CD4-positive, alpha-beta T cell (primary cell): ENCODE measurements around the gene GRK5. TPM values are rescaled to one million over a fixed set of nuclear protein-coding genes. Genes with fewer than 3 reads are reported as not detected.

ENCODE experiments used
- ATAC-seq: fragments of 200-7000 bp; cut with Tn5 transposase; one replicate; pipeline ENCODE4 v1.10.0; 2022; ENCODE audit warnings: mild to moderate bottlenecking; ENCODE audit not compliant: poor library complexity
- CTCF ChIA-PET: fragments of 350-600 bp; sonication (Branson Sonifier 250); formaldehyde crosslinking; loops from one replicate; lab custom pipeline; 2021; ENCODE audit warnings: antibody characterized with exemption, inconsistent platforms; lab: Charles Lee
- POLR2A ChIA-PET: fragments of 350-600 bp; sonication (Branson Sonifier 250); formaldehyde crosslinking; loops from one replicate; lab custom pipeline; 2021; ENCODE audit warnings: antibody characterized with exemption, inconsistent platforms; lab: Charles Lee
- DNase-seq, 14 experiments: peaks; one replicate each; pipeline ENCODE4 v3.0.0-alpha.2; 2013 to 2020; ENCODE audit warnings: mixed read lengths in 2 of 14
- H3K27ac ChIP-seq, 2 donors: one replicate each; pipeline versions ENCODE4 v1.5.1 to v1.7.0; 2013; ENCODE audit warnings: low read length in 2 of 2, low read depth in 1 of 2, mild to moderate bottlenecking in 1 of 2
- H3K27me3 ChIP-seq, 2 experiments: 1 replicate in 1 of 2; 2 replicates in 1 of 2; pipeline versions ENCODE4 v1.6.1 to v1.7.0; 2013; ENCODE audit warnings: low read length in 2 of 2, control low read depth in 1 of 2, mild to moderate bottlenecking in 1 of 2, moderate library complexity in 1 of 2; ENCODE audit not compliant: insufficient read depth in 2 of 2, control insufficient read depth in 1 of 2
- H3K36me3 ChIP-seq: one replicate; pipeline ENCODE4 v1.6.1; 2013; ENCODE audit warnings: low read length, control low read depth; ENCODE audit not compliant: insufficient read depth
- H3K4me1 ChIP-seq: one replicate; pipeline ENCODE4 v1.6.1; 2013; ENCODE audit warnings: low read length, control low read depth; ENCODE audit not compliant: insufficient read depth
- H3K4me3 ChIP-seq: one replicate; pipeline ENCODE4 v1.5.1; 2013; ENCODE audit warnings: mild to moderate bottlenecking, low read length, moderate library complexity
- H3K9me3 ChIP-seq, 2 experiments: 1 replicate in 1 of 2; 2 replicates in 1 of 2; pipeline versions ENCODE4 v1.6.1 to v1.7.0; 2013; ENCODE audit warnings: low read length in 2 of 2, mild to moderate bottlenecking in 2 of 2, control low read depth in 1 of 2, moderate library complexity in 1 of 2; ENCODE audit not compliant: control insufficient read depth in 1 of 2, insufficient read depth in 1 of 2
- H3K27ac Mint-ChIP-seq: one replicate; pipeline ENCODE4 v1.8.0; 2020; ENCODE audit warnings: mixed read lengths
- H3K27me3 Mint-ChIP-seq: one replicate; pipeline ENCODE4 v1.8.0; 2021; ENCODE audit warnings: mixed read lengths
- H3K36me3 Mint-ChIP-seq: one replicate; pipeline ENCODE4 v1.8.0; 2021; ENCODE audit warnings: low read depth, mixed read lengths
- H3K4me1 Mint-ChIP-seq: one replicate; pipeline ENCODE4 v1.8.0; 2021; ENCODE audit warnings: low read depth, mixed read lengths
- H3K4me3 Mint-ChIP-seq: one replicate; pipeline ENCODE4 v1.8.0; 2020; ENCODE audit warnings: mild to moderate bottlenecking, mixed read lengths
- H3K9me3 Mint-ChIP-seq: one replicate; pipeline ENCODE4 v1.8.0; 2020; ENCODE audit warnings: mixed read lengths
- intact Hi-C, 2 experiments: fragments of 100-400 bp; cut with DNase I in 1 of 2; cut with micrococcal nuclease in 1 of 2; formaldehyde crosslinking; loops; one replicate each; pipeline versions ENCODE4 v1.15.1 to v1.9.0; 2023 to 2025; cut with DNase I, micrococcal nuclease
- total RNA-seq, 174 experiments: library from RNA in 2 of 174; stranded (reverse) in 2 of 174; gene quantifications; one replicate each; pipeline ENCODE4 v1.2.3 and lab custom pipeline; 2021 to 2026
- TF ChIP-seq, protein P1 (sequence below): fragments of 200-600 bp; IDR thresholded peaks from one replicate; pipeline ENCODE4 v1.8.0; 2022; ENCODE audit warnings: antibody characterized with exemption, mild to moderate bottlenecking

GRK5 gene
- total RNA-seq, 2 experiments from 2014 or later, result 19.2 to 20.8 TPM

DNA sequence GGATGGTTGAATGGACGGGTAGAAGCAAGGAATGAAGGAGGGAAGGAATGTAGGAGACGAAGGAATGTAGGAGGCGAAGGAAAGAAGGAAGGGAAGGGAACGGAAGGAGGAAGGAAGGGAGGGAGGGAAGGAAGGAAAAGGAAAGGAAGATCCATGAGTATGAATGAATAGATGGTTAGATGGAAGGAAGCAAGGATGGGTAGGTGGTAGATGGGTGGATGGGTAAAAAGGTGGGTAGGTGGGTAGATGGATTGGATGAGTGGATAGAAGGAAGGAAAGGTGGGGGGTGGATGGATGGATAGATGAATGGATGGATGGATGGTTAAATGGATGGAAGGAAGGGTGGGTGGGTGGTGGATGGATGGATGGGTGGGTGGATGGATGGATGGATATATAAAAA lies 257.7 kb downstream of the GRK5 start:
- H3K4me3 ChIP-seq, result no peak overlapping the region
- H3K9me3 ChIP-seq, result peaks cover 0 to 3% of the 10 kb centered on the region in 2 experiments
- DNase-seq (no peak), ATAC-seq (no peak)
- H3K4me1 Mint-ChIP-seq, result no peaks in the 10 kb centered on the region
- no peaks in the 10 kb centered on the region for H3K27me3 ChIP-seq
- no peaks in the 10 kb centered on the region for H3K9me3 Mint-ChIP-seq
- no peaks in the 10 kb centered on the region for H3K36me3 Mint-ChIP-seq
- peaks cover 17% of the 10 kb centered on the region for H3K4me1 ChIP-seq
- no peaks in the 10 kb centered on the region for H3K27me3 Mint-ChIP-seq
- ChIA-PET CTCF (no interaction called here), POLR2A (no interaction called here)
- H3K27ac Mint-ChIP-seq, result no peak overlapping the region
- H3K27ac ChIP-seq, result no peak overlapping the region
- no peaks in the 10 kb centered on the region for H3K36me3 ChIP-seq
- TF ChIP-seq, protein P1, sequence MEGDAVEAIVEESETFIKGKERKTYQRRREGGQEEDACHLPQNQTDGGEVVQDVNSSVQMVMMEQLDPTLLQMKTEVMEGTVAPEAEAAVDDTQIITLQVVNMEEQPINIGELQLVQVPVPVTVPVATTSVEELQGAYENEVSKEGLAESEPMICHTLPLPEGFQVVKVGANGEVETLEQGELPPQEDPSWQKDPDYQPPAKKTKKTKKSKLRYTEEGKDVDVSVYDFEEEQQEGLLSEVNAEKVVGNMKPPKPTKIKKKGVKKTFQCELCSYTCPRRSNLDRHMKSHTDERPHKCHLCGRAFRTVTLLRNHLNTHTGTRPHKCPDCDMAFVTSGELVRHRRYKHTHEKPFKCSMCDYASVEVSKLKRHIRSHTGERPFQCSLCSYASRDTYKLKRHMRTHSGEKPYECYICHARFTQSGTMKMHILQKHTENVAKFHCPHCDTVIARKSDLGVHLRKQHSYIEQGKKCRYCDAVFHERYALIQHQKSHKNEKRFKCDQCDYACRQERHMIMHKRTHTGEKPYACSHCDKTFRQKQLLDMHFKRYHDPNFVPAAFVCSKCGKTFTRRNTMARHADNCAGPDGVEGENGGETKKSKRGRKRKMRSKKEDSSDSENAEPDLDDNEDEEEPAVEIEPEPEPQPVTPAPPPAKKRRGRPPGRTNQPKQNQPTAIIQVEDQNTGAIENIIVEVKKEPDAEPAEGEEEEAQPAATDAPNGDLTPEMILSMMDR, result no peak
- intact Hi-C loops, result no loop called here
- H3K4me3 Mint-ChIP-seq, result no peak overlapping the region

DNA sequence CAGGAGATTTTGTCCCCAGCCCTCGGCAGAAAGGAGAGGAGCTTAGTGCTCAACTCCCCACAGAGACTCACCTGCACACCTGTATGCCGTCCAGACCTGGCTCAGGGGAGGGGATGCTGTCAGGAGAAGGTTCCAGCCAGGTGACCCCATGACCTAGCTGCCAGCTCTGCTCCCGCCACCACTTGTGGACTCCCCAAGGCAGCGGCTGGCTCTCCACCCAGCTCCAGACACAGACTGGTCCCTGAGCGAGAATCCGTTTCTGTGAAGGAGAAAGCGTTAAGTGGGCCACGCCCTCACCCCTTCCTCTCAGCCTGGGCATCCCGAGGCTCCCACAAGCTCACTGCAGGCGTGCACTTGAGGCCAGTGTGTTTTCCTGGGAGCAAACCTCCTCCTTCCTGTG lies 258.7 kb downstream of the GRK5 start:
- Histone ChIP-seq H3K27me3 (no peaks in the 10 kb centered on the region), H3K9me3 (peaks cover 0 to 3% of the 10 kb centered on the region in 2 experiments), H3K4me3 (no peak overlapping the region), H3K36me3 (no peaks in the 10 kb centered on the region), H3K4me1 (peaks cover 17% of the 10 kb centered on the region), H3K27ac (no peak overlapping the region)
- ATAC-seq (no peak), DNase-seq (no peak)
- intact Hi-C loops, result no loop called here
- Mint-ChIP-seq H3K27ac (no peak overlapping the region), H3K27me3 (no peaks in the 10 kb centered on the region), H3K9me3 (no peaks in the 10 kb centered on the region), H3K4me1 (no peaks in the 10 kb centered on the region), H3K4me3 (no peak overlapping the region), H3K36me3 (no peaks in the 10 kb centered on the region)
- TF ChIP-seq, protein P1, result no peak
- POLR2A ChIA-PET, result no interaction called here
- CTCF ChIA-PET, result no interaction called here

DNA sequence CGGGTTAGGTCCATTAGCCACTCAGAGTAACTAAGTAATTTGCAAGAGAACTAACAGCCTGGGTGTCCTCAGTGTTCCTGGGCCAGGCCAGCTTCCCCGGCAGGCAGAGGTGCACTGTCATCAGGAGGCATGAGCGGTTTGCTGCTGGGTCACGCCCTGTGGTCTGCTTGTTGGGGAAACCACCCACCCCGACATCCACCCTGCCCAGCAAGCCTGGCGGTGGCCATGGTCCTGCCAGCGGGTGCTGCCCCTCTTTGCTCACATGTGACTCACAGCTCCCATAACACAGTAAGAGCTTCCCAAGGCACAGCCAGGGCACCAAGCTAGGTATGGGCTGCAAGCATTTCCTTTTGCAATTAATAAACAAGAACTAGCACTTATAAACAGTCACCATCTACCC lies 259.3 kb downstream of the GRK5 start:
- TF ChIP-seq, protein P1, result no peak
- no peaks in the 10 kb centered on the region for H3K27me3 Mint-ChIP-seq
- no peaks in the 10 kb centered on the region for H3K9me3 Mint-ChIP-seq
- no peaks in the 10 kb centered on the region for H3K36me3 Mint-ChIP-seq
- intact Hi-C loops, result no loop called here
- peaks cover 0 to 3% of the 10 kb centered on the region in 2 experiments for H3K9me3 ChIP-seq
- no peak overlapping the region for H3K4me3 Mint-ChIP-seq
- H3K4me3 ChIP-seq, result no peak overlapping the region
- H3K4me1 ChIP-seq, result peaks cover 17% of the 10 kb centered on the region
- CTCF ChIA-PET, result no interaction called here
- H3K27ac ChIP-seq, result no peak overlapping the region
- no peaks in the 10 kb centered on the region for H3K4me1 Mint-ChIP-seq
- DNase-seq (peak in 5 of 14 experiments; percentile 24 to 77 (median 55)), ATAC-seq (no peak)
- H3K27me3 ChIP-seq, result no peaks in the 10 kb centered on the region
- no peak overlapping the region for H3K27ac Mint-ChIP-seq
- POLR2A ChIA-PET, result interaction anchor here (0.7 to 1.2 kb wide), 2 partner anchors 74 to 124 kb away, joined by 3 read pairs; no protein-coding TSS in a partner anchor
- no peaks in the 10 kb centered on the region for H3K36me3 ChIP-seq
